IMR-90 (cell line): ENCODE results near the gene PRKCE. TPM values are rescaled to one million over a fixed set of nuclear protein-coding genes. Genes with fewer than 3 reads are reported as not detected.

Source experiments
- MAZ ChIP-seq: IDR thresholded peaks from 2 replicates; pipeline ENCODE4 v1.6.1; 2012; ENCODE audit warnings: low read depth, mild to moderate bottlenecking, low read length, improper control_type of control experiment, moderate library complexity, borderline replicate concordance
- polyA plus RNA-seq, 3 experiments: library from polyadenylated mRNA; depleted of rRNA; stranded (reverse); fragments of >200 nt; gene quantifications; 2 replicates each; pipeline ENCODE4 v1.2.3, GENCODE V29; 2012; ENCODE audit warnings: low replicate concordance in 1 of 3
- total RNA-seq: library from RNA; depleted of rRNA; stranded (reverse); fragments of >200 nt; gene quantifications from 2 replicates; pipeline ENCODE4 v1.2.3, GENCODE V29; 2012
- TF ChIP-seq, protein P1 (sequence below): conservative IDR thresholded peaks from 2 replicates; pipeline ENCODE4 v1.5.1; 2012; ENCODE audit warnings: mild to moderate bottlenecking, low read depth, low read length, improper control_type of control experiment

Gene PRKCE
- total and polyA plus RNA-seq, 2 of the 4 experiments (the other 2 are of a cell fraction), result 8.1 to 32.4 TPM

DNA sequence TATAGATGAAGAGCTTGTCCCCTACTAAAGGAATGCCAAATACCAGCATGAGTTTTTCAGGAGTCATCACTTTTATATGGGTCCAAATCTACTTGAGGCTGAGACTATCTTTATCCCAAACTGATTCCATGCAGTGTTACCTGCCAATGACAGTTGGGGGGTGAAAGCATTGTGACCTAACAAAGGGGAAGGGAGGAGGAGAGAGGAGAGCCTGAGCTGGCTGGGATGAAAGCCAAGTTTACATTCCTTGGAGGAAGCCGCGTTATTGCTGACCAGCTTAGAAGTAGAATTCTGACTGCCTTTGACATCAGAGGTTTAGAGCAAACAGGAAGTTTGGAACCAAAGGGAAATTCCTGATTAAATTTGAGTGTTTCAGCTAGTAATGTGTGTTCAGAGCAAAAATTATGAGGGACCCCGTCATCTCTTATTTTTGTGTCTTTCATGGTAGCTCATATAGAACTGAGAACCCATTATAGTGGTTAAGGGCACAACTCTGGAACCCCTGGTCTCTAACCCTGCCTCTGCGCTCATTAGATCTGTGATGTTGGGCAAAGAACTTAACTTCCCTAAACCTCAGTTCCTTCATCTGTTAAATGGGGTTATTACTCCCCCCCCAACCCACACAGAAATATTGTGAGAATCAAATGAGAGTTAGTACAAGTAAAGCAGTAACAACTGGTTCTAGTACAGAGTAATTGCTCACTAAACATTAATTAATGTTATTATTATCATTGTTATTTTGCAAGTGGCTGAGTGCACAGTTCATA lies 446.4 kb downstream of the PRKCE start (continued):
- TF ChIP-seq, protein P1, sequence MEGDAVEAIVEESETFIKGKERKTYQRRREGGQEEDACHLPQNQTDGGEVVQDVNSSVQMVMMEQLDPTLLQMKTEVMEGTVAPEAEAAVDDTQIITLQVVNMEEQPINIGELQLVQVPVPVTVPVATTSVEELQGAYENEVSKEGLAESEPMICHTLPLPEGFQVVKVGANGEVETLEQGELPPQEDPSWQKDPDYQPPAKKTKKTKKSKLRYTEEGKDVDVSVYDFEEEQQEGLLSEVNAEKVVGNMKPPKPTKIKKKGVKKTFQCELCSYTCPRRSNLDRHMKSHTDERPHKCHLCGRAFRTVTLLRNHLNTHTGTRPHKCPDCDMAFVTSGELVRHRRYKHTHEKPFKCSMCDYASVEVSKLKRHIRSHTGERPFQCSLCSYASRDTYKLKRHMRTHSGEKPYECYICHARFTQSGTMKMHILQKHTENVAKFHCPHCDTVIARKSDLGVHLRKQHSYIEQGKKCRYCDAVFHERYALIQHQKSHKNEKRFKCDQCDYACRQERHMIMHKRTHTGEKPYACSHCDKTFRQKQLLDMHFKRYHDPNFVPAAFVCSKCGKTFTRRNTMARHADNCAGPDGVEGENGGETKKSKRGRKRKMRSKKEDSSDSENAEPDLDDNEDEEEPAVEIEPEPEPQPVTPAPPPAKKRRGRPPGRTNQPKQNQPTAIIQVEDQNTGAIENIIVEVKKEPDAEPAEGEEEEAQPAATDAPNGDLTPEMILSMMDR, result no peak
- TF ChIP-seq MAZ, result peak; percentile 77
